ENCODE measurements around the gene CLEC11A. TPM values are rescaled to one million over a fixed set of nuclear protein-coding genes. Genes with fewer than 3 reads are reported as not detected.

CLEC11A gene
- total and polyA plus RNA-seq, 2 of the 8 experiments (the other 6 are each of a cell fraction or from before 2014, with no cell fraction given) = 4.3 to 17.4 TPM

DNA sequence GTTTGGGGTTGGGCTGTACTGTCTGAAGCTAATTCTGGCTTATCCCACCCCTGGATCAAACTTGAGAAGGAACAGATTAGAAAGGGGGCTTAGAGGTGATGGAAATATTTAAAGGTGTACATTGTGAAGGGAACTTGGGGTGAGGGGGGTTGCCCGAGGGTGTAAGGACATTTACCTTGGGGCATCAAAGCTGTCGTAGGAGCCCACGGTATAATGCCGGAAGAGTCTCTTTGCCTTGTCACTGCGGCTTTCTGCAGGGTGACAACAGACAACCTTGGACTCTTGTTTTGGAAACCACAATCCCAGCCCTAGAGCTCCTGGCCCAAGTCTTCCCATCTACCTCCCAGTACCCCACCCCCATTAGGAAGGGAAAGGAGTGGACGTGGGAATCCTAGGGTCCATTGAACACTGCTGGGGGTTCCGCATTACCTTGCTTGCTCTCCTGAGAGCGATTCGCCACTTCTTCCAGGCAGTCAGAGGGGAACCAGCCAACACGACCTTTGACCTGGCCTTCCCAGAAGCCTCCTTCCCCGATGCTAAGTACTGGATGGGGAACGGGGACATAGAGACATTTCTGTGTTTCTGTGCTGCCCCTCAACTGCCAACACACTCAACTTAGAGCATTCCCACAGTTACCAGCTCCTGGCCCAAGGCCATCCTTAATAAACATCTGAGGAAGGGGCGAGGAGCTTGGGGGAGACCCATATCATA lies 25.6 kb upstream of the CLEC11A start (continued):
- TF ChIP-seq RBBP5 (IDR thresholded peaks at IDR 0.05; ENCODE audit: borderline replicate concordance, low read depth, low read length) (no peak), YY1 (IDR thresholded peaks at IDR 0.05; ENCODE audit: low read depth, low read length) (no peak)
